Ovary (tissue), 3 donors: ENCODE data around the gene GH2.
"Not testable (repeated sequence)": the region's sequence is repeated elsewhere in the genome, so short reads cannot be mapped to it uniquely, and the experiment has no call there.

Experiments
- EP300 ChIP-seq: sonication (generic); formaldehyde crosslinking; IDR thresholded peaks from one replicate; pipeline ENCODE4 v1.6.1; 2017; ENCODE audit warnings: antibody characterized with exemption
- POLR2A ChIP-seq: fragments of 450-650 bp; IDR thresholded peaks from one replicate; pipeline ENCODE4 v1.6.1; 2017; ENCODE audit warnings: antibody characterized with exemption, mild to moderate bottlenecking, moderate library complexity
- TF ChIP-seq, protein P1 (sequence below), 3 donors: fragments of 450-650 bp in 2 of 3; fragments of 200-600 bp in 1 of 3; IDR thresholded peaks; one replicate each; pipeline versions ENCODE4 v1.5.1 to v1.8.0; 2016 to 2022; ENCODE audit warnings: antibody characterized with exemption in 3 of 3, mild to moderate bottlenecking in 1 of 3
- donor health status: DM: no; HTN: no; CAD: no.

DNA sequence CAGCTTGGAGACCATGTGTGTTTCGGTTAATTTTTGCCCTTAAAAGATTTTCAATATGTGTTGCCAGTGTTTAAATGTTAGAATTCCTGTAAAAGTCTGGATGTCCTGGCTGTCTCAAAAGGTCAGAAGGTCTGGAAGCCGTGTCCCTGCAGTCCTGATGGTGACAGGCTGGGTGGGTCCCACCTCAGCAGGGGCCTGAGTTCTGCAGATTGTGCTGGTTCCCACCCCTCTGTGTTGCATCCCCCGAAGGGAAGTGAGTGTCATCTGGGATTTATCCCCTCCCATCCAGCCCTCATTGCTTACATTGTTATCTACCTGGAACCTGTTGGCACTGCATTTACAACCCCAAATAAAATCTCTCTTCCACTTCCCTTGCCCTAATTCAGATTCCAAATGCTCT is 12.3 kb upstream of the GH2 start:
- TF ChIP-seq, protein P1, sequence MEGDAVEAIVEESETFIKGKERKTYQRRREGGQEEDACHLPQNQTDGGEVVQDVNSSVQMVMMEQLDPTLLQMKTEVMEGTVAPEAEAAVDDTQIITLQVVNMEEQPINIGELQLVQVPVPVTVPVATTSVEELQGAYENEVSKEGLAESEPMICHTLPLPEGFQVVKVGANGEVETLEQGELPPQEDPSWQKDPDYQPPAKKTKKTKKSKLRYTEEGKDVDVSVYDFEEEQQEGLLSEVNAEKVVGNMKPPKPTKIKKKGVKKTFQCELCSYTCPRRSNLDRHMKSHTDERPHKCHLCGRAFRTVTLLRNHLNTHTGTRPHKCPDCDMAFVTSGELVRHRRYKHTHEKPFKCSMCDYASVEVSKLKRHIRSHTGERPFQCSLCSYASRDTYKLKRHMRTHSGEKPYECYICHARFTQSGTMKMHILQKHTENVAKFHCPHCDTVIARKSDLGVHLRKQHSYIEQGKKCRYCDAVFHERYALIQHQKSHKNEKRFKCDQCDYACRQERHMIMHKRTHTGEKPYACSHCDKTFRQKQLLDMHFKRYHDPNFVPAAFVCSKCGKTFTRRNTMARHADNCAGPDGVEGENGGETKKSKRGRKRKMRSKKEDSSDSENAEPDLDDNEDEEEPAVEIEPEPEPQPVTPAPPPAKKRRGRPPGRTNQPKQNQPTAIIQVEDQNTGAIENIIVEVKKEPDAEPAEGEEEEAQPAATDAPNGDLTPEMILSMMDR (IDR thresholded peaks at IDR 0.05) = not testable (repeated sequence)
- not testable (repeated sequence) for TF ChIP-seq POLR2A, EP300
